K562 (cell line): ENCODE measurements around the gene TJP3.

Experiments used
- CREM ChIP-seq: IDR thresholded peaks from 2 replicates; pipeline ENCODE4 v1.6.1; 2014; ENCODE audit warnings: antibody characterized with exemption, low read depth
- CTCF ChIP-seq, 3 experiments: IDR thresholded peaks in 2 of 3; conservative IDR thresholded peaks in 1 of 3; 2 replicates each; pipeline ENCODE4 v1.5.1; 2011 to 2012; ENCODE audit warnings: low read length in 3 of 3, mild to moderate bottlenecking in 3 of 3, control low read depth in 2 of 3, improper control_type of control experiment in 1 of 3, inconsistent platforms in 1 of 3, low read depth in 1 of 3, mixed read lengths in 1 of 3, moderate library complexity in 1 of 3; ENCODE audit not compliant: insufficient read depth in 2 of 3
- DACH1 ChIP-seq: fragments of 450-650 bp; IDR thresholded peaks from 2 replicates; pipeline ENCODE4 v1.6.1; 2018; ENCODE audit not compliant: partially characterized antibody
- ETS1 ChIP-seq: conservative IDR thresholded peaks from 2 replicates; pipeline ENCODE4 v1.6.1; 2011; ENCODE audit warnings: low read depth, mild to moderate bottlenecking, low read length; ENCODE audit not compliant: control insufficient read depth
- PML ChIP-seq: IDR thresholded peaks from 2 replicates; pipeline ENCODE4 v1.6.1; 2012; ENCODE audit warnings: low read length, inconsistent platforms
- ZMIZ1 ChIP-seq, 2 experiments: fragments of 150-350 bp in 1 of 2; IDR thresholded peaks; 2 replicates each; pipeline ENCODE4 v1.6.1; 2012 to 2016; ENCODE audit warnings: low read depth in 2 of 2, low read length in 2 of 2, mild to moderate bottlenecking in 1 of 2, moderate library complexity in 1 of 2
- ZNF175 ChIP-seq: fragments of 200-800 bp; sonication (Bioruptor generic); IDR thresholded peaks from 2 replicates; pipeline ENCODE4 v1.6.1; 2016; ENCODE audit warnings: low read depth, mild to moderate bottlenecking, missing genetic modification characterization, missing compliant biosample characterization
- ZNF354B ChIP-seq: fragments of 250-450 bp; sonication (Bioruptor Pico); IDR thresholded peaks from 2 replicates; pipeline ENCODE4 v1.4.0; 2020
- ZNF79 ChIP-seq: fragments of 250-450 bp; sonication (Bioruptor Pico); IDR thresholded peaks from 2 replicates; pipeline ENCODE4 v1.4.0; 2020; ENCODE audit warnings: low read depth, mild to moderate bottlenecking, moderate library complexity

- TF ChIP-seq ZNF79 (no peak), CTCF (IDR thresholded peaks at IDR 0.05 in 2 of 3, conservative IDR thresholded peaks at IDR 0.05 in 1 of 3; ENCODE audit: insufficient read depth in 2 of 3, low read depth in 1 of 3, low read length in 3 of 3) (no peak), ZMIZ1 (IDR thresholded peaks at IDR 0.05; ENCODE audit: low read depth in 2 of 2, low read length in 2 of 2) (no peak), ZNF175 (no peak), ZNF354B (CRISPR knock-in tag) (no peak), PML (no peak), ETS1 (no peak), DACH1 (no peak), CREM (no peak)
These were observed 44.3 kb downstream of the TJP3 start for GRCh38 chr19:3752492-3752891.
